NCI-H2107 (cell line): ENCODE measurements around the gene ECHS1.
"Not testable (repeated sequence)": the region's sequence is repeated elsewhere in the genome, so short reads cannot be mapped to it uniquely, and the experiment has no call there.

Source experiments
- DNase-seq: peaks from one replicate; lab custom pipeline; 2025; lab: John Stamatoyannopoulos, UW

The ECHS1 gene

DNA sequence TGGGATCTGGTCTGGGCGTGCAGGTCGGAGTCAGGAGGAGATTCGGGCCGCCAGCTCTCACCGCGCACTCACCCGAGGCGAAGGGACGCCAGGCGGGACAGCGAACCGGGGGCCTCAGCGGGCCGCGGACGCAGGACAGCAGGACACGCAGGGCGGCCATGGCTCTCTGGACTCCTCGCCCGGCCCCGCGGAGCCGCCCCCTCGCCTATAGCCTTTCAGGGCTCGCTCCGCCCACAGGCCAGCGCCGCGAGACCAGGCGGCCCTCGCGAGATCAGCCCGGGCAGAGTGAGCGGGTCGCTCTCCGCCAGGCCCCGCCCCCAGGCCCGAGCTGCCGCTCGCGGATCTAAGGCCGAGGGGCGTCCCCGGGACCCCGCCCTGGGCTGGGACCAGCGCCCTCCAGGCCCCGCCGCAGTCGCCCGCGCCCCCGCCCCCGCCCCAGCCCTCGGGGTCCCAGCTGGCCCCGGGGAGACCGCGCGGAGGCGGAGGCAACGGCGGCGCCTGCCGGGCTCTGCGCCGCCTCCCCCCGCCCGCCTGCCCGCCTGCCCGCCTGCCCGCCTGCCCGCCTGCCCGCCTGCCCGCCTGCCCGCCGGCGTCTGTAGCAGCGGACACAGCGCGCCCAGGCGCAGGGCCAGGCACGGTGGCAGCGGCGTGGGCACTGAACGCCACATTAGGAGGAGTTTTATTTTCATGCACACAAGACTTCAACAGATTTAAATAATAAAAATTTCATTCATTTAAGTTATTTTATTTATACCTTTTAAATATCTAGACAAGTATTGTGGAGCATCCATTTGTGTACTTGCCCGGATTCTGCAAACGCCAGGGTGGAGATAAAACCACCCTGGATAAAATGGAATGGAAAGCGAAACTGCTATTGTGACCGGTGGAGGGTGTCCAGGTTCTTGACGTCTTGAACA, at the start of gene ECHS1:
Gene ECHS1 (minus strand): TSS at position 181 of the 917 bp plus-strand sequence. CDS start 21 bp downstream, at position 160.
- DNase-seq = peak; percentile 66

DNA sequence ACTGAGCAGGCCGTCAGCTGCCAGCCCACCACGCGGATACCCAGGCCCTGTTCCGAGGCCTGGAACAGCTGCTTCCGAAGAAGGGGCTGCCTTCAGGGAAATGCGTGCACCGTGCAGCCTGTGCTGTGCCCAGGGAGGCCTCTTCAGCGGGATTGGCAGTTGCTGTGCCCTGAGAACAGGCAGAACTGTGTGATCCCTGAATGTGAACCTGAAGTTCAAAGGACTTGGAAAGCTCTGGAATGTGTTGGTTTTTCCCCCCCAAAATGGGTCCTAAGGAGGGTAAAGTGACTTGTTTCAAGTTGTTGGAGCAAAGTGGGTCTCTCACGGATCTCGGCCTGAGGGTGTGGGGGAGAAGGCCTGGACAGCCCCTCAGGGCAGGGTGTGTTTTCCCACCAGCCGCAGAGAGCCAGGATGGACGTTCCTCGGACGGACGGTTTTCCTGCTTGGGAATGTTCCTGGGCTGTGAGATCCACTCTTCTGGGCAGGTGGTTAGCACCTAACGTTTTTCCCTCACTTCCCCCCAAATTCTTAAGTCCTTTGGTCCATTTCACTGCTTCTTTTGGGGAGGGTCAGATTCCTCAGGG, 49.2 kb upstream of the ECHS1 start:
- DNase-seq = no peak

- no peak for DNase-seq
Observed at GRCh38 chr10:133421336-133422222, 48.4 kb upstream of the ECHS1 start.

DNA sequence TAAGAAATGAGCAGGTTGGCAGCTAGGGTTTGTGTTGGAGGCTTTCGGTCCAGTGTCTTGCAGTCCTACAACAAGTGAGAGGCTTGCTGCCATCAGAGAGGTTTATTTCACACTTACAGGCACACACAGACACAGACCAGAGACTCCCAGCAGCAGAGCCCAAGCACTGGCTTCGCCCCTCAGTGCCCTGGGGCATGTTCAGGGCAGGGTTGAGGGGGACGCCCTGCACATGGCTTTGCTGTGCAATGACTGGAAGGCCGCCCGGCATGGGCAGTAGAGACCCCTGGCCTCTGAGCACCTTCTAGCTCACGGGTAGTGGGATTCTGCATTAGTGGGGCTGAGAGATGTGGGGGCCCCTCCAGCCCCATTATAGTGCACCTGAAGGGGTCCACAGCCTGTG, 47.4 kb upstream of the ECHS1 start:
- no peak for DNase-seq

DNA sequence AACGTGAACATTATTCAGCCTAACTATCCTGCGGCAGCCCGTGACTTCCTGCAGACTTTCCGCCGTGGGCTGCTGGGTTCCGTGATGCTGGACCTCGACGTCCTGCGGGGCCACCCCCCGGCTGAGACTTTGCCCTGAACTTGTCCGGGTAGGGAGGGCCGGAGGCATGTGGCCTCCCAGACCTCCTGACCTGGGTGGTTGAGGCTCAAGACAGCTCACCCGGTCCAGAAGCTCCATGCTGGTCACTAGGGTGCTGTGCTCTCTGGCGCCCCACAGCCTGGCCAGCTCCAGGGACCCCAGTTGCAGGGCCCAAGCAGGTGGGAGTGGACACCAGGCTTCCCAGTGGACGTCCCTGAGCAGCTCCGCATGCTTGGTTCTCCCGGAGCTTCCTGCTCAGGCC, 46.9 kb upstream of the ECHS1 start:
- DNase-seq = no peak

DNA sequence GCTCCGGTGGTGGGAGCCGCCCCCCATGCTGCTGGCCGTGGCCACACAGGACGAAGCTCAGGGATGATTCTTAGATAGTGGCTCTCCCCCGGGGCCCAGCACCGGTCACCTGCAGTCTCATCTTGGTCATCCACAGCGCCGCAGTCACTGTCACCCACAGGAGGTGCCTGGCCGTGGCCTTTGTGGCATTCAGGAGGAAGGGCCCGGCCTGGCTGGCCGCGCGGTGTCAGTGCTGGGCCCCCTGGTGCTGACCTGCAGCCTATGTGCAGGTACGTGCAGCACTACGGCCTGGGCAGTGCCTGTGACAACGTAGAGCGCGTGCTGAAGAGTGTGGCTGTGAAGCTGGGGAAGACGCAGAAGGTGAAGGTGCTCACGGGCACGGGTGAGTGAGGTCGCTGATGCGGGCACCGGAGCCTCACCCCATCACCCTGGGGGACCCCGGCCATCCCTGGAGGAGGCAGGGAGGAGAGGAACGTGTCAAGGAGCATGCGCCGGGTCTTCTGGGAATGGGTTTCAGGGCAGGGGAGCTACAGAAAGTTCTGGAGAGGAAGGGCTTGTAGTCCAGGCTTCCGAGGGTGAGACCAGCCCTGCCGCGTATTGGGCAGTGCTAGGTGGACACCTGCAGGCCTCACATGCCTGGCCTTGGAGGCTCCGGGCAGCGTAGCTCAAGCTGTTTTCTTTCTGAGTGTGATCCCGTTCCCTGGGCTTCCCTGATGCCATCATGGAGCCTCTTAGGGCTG, 46.2 kb upstream of the ECHS1 start:
- DNase-seq = no peak

DNA sequence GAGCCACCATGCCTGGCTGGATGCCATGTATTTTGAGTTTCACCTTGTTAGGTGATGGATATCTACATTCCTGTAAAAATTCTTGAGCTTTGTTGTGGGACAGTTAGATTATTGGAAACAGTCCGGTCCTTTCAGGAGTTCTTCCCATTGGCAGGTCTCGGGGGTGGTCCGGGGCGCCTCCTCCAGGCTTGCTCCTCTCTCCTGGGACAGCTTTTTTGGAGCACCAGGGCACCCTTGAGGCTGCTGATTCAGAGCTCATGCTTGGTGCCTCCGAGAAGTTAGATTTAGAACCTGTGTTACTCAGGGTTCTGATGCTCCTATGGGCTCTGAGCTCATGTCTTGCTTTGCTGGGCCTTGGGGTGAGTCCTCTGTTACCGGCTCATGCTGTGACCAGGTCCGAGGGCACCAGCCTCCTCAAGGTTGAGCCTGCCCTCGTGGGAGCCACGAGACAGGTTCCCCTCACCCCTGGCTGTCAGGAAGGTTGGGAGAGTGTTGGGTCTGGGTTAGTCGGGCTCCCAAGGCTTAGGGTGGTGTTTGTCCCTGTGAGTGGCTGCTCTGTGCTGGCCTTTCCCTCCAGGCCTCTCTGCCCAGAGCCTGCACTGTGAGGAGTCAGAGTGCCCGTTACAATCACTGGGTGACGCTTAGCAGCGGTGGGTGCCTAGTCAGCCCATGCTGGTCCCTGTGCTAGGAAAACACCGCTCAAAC, 45.3 kb upstream of the ECHS1 start:
- no peak for DNase-seq

- DNase-seq = no peak
Observed at GRCh38 chr10:133415752-133416151, 42.6 kb upstream of the ECHS1 start.

DNA sequence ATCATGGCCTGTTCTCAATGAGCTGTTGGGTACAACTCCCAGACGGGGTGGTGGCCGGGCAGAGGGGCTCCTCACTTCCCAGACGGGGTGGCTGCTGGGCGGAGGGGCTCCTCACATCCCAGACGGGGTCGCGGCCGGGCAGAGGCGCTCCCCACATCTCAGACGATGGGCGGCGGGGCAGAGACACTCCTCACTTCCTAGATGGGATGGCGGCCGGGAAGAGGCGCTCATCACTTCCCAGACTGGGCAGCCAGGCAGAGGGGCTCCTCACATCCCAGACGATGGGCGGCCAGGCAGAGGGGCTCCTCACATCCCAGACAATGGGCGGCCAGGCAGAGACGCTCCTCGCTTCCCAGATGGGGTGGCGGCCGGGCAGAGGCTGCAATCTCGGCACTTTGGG, 41.2 kb upstream of the ECHS1 start:
- DNase-seq = not testable (repeated sequence)

DNA sequence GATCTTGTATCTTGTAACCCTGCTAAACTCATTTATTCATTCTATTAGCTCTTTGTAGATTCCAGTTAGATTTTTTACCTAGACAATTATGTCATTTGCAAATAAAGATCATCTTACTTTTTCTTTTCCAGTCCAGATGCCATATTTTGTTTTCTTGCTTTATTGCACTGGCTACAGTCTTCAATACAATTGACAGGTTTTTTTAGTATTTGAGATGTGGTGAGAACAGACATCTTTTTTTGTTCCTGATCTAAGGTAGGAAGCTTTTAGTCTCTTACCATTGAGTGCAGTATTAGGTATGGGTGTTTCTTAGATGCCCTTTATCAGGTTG, 39.2 kb upstream of the ECHS1 start:
- DNase-seq = no peak

DNA sequence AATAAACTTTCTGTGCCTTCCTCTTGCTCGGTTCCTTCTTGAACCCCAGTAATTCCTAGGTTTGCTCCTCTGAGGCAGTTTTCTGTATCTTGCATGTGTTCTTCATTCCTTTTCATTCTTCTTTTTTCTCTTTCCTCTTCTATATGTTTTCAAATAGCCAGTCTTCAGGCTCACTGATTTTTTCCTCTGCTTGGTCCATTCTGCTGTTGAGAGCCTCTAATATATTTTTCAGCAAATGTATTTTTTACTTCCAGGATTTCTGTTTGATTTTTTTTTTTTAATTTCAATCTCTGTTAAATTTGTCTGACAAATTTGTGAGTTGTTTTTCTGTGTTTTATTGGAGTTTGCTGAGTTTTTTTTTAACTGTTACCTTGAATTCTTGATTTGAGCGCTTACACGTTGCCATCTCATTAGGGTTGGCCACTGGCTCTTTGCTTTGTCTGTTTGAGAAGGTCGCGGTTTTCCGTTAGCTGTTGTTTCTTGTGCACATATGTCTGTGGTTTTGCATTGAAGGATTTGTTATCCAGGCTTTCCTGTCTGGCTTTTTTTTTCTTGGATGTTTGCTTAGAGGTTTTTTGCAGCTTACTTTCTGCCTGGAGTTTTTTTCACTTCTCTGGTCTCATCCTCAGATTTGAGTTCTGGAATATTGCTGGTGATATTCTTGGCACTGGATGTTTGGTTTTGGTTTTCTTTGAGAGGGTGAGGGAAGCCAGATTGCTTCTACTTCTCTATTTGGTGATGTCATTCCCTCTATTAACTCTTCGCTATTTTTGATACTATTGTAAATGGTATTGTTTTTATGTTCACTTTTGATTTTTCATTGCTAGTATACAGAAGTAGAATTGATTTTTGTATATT, 38.6 kb upstream of the ECHS1 start:
- no peak for DNase-seq

- DNase-seq = no peak
Observed at GRCh38 chr10:133405844-133406527, 32.8 kb upstream of the ECHS1 start.

- DNase-seq = no peak
Observed at GRCh38 chr10:133405272-133405671, 32.1 kb upstream of the ECHS1 start.

DNA sequence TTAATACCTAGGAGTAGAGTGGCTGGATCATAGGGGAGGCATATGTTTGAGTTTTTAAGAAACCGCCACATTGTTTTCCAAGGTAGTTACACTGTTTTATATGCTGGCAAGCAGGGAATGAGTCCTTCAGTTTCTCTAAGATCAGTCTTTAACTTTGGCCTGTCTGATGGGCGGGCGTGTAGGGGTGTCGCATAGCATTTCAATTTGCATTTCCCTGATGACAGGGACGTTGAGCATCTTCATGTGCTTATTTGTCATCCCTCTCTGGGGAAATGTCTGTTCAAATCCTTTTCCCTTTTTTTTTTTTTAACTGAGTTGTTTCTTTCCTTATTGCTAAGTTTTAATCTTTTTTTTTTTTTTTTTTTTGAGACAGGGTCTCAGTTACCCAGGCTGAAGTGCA, 30.6 kb upstream of the ECHS1 start:
- no peak for DNase-seq

DNA sequence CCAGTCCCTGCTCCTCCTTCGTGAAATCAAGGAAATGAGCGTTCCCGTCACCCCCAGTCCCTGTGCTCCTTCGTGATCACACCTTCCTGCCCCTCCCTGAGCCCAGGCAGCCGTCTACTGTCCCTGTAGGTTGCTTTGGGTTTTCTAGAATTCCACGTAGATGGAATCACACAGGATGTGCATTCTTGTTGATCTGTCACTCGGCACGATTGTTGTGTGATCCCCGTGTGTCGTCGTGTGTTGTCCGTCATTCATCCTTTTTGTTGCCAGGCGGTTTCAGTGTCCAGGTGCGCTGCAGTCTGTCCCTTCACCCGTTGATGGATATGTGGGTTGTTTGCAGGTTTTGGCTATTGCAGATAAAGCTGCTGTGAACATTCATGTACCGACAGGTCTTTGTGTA, 30.2 kb upstream of the ECHS1 start:
- no peak for DNase-seq

DNA sequence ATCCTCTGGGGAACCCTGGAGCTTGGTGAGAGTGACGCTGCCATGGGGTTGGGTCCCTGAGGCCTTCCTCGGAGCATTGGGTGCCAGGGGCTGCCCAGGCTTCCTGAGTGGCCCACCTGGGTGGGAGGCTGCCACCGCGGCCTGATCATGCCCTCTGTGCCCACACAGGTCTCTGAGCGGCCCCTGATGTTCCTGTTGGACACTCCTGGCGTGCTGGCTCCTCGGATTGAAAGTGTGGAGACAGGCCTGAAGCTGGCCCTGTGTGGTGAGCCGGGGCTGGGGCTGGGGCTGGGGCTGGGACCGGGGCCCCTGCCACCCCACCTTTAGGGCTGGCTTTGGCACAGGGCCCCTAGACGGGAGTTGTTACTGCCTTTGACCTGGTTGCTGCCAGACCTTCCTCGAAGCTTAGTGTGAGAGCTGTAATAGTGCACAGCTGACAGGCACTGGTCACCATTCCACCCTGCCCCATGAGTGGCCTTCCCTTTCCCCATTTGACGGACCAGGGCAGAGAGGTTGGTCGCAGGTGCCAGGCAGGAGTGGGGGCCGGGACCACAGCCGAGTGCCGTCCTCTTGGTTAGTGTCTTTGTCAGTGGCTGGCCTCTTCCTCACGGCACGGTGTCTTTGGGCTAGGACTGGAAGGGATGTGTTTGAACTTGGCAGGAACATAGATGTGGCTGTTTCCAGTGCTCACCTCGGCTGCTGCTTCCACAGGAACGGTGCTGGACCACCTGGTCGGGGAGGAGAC, 29.0 kb upstream of the ECHS1 start:
- DNase-seq = no peak

DNA sequence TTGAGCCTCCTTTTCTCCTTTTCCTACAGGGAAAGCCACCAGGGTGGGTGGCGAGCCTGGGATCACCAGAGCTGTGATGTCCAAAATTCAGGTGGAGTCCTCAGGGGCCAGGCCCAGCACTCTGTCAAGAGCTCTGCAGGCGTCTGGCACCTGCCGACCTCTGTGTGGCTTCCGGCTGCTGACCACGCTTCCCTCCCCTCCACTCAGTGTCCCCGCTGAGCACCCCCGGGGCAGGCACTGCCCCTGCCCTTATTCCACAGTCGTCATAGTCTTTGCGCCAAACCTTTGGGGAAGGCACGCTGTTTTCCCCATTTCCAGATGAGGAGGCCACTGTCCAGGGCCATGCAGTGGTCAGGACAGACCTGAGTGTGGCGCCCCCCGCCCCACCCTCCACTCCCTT, 28.3 kb upstream of the ECHS1 start:
- DNase-seq = no peak

DNA sequence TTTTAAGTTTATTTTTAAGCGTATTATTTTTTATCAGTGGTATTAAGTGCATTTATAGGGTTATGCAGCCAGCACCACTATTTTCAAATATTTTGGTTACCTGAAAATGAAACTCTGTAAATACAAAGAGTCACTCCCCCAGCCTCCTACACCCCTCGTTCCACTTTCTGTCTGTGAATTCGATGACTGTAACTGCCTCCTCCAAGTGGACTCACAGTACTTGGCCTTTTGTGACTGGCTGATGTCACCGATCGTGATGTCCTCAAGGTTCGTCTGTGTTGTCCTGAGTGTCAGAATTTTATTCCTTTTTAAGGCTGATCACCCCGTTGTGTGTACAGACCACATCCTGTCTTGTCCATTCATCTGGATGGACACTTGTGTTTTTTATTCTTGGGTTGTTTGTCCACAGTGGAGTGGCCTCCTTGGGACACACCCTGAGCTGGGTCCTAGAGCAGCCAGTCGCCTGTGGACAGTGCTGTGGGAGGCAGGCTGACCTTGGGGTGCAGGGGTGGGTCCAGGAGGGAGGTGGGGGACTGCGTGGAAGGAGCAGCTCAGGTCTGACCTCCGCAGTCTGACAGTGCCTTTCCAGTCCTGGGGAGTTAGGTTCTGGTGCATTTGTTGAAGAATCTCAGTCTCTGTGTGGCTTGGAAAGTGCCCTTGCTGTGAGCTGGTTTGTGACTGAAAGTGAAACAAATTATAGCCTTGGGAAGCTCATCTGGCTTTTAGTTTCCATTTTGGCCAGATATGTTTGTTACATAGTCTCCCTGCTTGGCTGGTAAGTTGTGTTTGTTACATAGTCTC, 27.7 kb upstream of the ECHS1 start:
- DNase-seq = no peak
